IPS-18c (cell line): Measurements from ENCODE around the gene MSMP.

Source experiments
- H3K4me3 ChIP-seq: 2 replicates; pipeline ENCODE4 v1.7.0; 2013; ENCODE audit warnings: low read depth, mild to moderate bottlenecking, low read length, moderate library complexity; ENCODE audit not compliant: insufficient read depth
- H3K9me3 ChIP-seq: one replicate; pipeline ENCODE4 v1.6.1; 2013; ENCODE audit warnings: mild to moderate bottlenecking, low read length, moderate library complexity; ENCODE audit not compliant: control insufficient read depth, insufficient read depth

The MSMP gene

DNA sequence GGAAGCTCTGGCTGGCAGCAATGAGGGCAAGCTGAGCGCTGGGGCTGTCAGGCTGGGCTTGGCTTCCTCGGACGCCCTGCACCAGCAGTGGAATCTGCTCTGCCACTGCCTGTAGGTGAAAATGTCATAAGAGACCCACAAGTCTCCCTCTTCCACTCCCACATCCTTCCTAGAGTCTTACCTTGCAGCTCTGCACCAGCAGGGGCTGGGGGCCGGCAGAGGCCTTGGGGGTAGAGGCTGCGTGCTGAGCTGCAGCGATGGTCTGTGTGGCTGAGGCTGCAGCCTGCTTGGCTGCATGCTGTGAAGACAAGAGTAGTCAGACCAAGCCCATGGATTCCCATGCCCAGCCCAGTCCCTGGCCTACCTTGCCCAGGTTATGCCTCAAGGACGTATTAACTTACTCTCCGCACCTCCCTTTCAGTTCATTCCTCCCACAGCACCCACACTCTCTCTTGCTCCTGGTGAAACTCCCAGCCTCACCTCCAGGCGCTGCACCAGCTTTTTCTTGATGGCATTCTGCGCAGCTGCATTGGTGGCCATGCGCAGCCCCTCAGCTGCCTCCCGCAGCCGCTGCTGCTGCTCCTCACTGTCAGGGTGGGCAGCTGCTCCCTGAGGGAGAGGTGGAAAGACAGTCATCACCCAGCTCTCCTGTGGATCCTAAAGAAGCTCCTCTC is 39.4 kb downstream of the MSMP start:
- no peak overlapping the region for H3K4me3 ChIP-seq

DNA sequence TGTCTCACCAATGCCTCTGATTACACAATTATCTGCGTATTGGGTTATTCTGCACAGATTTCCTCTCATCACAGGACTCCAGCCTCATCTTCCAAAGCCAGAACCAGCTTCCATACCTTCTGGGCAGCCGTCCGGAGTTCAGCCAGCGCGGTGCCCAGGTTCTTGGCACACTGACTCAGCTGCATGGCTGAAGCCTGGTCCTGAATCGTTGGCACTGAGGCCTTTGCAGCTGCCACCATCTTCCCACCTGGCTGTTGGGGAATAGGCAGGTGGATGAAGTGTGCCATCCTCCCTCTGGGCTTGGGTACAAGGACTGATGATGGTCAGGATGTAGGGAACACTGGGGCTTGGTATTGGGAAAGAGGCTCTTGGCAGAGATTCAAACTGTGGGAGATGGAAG is 40.0 kb downstream of the MSMP start:
- H3K9me3 ChIP-seq = no peaks in the 10 kb centered on the region
- no peak overlapping the region for H3K4me3 ChIP-seq

More for the DNA sequence above, 39.4 kb downstream of the MSMP start:
- no peaks in the 10 kb centered on the region for H3K9me3 ChIP-seq

DNA sequence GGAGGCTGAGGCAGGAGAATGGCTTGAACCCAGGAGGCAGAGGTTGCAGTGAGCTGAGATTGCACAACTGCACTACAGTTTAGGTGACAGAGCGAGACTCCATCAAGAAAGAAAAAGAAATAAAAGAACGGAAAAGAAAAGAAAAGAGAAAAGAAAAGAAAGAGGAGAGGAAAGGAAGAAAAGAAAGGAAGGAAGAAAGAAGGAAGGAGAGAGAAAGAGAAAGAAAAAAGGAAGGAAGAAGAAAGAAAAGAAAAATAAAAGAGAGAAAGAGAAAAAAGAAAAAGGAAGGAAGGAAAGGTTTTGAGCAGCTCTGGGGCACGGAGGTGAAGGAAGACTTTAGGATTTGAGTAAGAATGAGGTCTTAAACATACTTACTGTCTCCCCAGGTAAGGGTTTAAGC is 40.5 kb downstream of the MSMP start:
- Histone ChIP-seq H3K9me3 (no peaks in the 10 kb centered on the region), H3K4me3 (no peak overlapping the region)

DNA sequence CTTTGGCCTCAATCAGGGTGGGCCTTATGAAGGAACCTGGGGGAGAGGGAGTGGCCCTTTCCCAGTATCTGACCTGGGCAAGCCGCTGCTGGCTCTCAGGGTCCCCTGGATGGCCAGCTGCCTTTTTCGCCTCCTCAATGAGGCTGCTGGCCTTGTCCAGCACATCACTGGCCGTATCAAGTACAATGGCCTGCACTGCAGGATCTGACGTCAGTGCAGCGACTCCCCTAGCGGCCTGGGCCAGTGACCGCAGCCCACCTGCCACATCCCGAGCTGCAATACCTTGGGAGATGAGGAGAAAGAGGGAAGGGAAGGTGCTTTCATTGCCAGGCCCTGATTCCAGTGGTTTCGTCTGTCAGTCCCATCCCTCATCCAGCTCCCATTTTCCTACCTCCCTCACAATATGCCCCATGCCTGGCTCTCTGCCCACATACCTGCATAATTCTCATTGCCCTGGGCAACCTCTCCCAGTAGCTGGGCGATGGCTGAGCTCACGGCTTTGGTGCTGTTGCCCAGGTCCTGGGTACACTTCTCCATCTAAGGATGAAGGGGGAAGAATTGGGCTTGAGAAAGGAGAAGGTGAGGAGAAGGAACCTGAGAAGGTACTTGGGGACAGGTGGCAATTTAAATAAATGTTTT is 41.2 kb downstream of the MSMP start:
- H3K4me3 ChIP-seq = no peak overlapping the region

DNA sequence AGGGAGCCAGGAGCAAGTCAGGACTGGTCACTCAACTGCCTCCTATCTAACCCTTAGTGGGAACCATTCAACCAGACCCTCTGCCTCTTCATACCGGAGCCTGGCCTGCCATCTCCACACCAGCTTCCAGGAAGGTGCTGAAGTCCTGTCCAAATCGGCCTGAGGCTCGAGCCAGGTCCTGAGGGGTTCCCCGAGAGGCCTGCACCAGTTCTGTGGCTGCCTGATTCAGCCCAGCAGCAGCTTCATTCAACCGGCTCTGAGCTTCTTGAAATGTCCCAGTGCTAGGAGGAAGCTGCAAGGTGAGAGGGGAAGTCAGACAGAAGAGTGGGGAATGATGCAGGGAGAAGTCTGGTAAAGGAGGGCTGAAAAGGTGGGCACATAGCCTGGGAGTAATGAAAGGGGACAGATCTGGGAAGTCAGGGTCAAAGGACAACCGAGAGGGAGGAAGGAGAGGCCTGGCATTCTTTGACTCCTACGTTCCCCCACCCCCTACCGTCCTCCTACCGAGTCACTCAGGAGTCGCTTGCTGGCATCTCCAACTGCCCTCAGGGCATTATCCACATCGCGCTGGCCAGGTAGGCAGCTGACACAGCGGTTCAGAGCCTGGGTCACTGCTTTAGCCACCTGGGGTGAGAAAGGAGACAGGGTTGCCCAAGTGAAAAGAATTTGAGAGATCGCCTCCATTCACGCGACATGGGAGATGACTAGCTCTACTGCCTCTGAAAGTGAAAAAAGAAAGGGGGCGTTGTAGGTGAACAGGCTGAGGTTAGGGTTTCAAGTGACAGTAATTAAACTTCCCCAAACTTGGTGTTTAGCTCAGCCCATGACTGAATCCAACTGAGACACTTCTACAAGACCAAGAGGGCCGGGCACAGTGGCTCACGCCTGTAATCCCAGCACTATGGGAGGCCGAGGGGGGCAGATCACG is 42.3 kb downstream of the MSMP start:
- no peak overlapping the region for H3K4me3 ChIP-seq
- no peaks in the 10 kb centered on the region for H3K9me3 ChIP-seq

More for the DNA sequence above, 41.2 kb downstream of the MSMP start:
- H3K9me3 ChIP-seq = no peaks in the 10 kb centered on the region

DNA sequence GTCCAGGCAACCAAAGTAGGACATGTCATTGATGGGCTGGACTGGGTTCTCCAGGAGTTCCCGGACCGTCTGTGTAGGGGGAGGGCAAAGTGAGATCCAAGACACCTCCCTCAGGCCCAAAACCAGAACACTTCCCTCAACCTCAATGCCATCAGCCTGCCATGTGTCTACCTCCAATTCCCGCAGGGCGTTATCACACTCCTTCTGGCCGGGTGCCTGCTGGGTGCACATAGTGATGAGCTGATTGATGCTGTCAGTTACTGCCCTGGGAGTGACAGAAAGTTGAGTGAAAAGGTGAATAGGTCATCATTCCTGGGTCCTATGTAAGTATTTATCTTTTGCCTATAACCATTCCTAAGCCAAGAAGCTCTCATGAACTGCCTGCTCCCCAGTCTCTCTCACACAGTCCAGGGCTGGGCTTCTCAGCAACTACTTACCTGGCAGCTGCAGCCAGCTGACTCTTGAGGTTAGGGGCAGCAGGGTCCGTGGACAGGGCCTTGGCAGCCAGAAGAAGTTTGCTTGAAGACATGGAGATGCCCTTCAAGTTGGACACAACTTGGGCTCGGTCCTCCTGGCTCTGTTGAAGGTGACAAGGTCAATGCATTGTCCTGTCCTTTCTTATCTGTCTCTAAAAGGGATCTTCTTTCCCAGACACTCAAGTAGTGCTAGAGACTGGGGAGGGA is 43.1 kb downstream of the MSMP start:
- Histone ChIP-seq H3K4me3 (no peak overlapping the region), H3K9me3 (no peaks in the 10 kb centered on the region)

DNA sequence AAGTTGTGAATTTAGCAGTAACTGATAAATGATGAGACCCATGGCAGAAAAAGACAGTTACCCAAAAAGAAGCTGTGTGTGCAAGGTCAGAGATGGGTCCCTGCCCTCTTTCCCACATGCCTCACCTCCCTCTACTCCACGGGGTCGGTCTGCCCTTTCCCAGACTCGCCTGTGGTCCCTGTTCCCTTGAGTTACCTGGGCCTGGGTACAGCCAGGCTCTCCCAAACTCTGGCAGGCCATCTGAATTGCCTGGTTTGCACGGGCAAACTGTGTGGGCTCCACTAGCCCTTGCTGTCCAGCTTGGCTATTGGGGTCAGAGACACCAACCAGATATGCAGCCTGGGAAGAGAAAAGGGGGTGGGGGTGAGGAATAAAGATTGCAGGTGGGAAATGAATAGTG is 45.9 kb downstream of the MSMP start:
- no peaks in the 10 kb centered on the region for H3K9me3 ChIP-seq

DNA sequence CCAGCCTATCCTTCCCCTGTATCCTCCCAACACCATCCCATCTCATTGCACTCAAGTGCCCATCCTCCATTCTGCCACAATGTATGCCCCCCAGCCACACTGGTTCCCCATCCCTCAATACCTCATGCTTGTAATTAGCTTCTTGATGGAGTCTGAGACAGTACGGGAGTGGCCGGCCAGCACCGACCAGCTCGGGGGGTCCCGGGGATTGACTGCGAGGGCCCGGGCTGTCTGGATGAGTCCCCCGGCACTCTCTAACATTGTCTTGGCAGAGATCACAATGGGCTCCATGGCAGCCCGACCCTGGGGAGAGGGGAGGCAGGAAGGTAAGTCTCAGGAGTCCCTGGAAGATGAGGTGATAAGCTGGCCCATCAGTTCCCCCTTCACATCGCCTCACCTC is 47.1 kb downstream of the MSMP start:
- Histone ChIP-seq H3K4me3 (no peak overlapping the region), H3K9me3 (no peaks in the 10 kb centered on the region)

More for the DNA sequence above, 45.9 kb downstream of the MSMP start:
- H3K4me3 ChIP-seq = no peak overlapping the region

DNA sequence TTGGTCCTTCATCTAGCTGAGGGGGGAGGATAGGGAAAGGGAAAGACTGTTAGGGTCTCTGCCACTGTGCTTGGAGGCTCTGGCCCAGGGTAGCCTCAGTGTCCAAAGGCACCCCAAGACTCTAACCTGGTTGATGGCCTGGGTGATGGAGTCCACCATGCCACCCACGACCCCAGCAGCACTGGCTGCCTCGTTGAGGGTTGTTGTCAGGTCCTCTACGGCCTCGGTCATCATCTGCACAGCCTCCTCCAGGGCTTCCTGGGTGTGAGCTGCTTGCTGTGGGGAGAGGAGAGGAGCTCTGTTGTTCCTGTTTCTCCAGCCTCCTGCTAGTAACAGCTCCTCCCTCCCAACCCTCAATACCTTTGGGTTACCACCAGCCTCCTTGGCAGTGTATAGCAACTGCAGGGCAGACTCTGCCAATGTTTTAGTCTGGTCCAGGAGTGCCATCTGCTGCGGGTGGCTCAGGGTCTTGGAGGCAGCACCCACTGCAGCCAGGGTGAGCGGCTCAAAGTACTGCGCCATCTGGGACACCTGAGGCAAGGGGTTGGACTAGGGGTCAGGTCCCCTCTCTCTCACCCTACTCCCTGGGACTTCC is 48.1 kb downstream of the MSMP start:
- Histone ChIP-seq H3K4me3 (no peak overlapping the region), H3K9me3 (no peaks in the 10 kb centered on the region)

DNA sequence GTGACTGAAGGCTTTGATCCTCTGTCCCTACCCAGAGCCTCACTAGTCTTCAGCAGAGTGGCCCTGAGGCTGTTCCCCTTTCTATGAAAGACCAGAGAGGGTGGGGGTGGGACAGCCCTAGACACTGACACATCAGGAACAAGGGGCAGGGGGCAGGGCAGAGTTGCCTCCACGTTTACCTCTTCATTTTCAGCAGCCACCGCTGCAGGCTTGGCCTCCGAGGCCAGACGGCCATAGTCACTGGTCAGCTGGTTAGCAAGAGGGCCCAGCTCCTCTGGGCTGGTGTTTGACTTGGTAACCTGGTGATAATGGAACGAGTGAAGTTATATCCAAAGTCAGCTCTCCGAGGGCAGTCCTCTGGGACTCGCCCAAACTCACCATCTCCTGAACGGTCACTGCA is 48.7 kb downstream of the MSMP start:
- H3K4me3 ChIP-seq = no peak overlapping the region
- H3K9me3 ChIP-seq = no peaks in the 10 kb centered on the region

DNA sequence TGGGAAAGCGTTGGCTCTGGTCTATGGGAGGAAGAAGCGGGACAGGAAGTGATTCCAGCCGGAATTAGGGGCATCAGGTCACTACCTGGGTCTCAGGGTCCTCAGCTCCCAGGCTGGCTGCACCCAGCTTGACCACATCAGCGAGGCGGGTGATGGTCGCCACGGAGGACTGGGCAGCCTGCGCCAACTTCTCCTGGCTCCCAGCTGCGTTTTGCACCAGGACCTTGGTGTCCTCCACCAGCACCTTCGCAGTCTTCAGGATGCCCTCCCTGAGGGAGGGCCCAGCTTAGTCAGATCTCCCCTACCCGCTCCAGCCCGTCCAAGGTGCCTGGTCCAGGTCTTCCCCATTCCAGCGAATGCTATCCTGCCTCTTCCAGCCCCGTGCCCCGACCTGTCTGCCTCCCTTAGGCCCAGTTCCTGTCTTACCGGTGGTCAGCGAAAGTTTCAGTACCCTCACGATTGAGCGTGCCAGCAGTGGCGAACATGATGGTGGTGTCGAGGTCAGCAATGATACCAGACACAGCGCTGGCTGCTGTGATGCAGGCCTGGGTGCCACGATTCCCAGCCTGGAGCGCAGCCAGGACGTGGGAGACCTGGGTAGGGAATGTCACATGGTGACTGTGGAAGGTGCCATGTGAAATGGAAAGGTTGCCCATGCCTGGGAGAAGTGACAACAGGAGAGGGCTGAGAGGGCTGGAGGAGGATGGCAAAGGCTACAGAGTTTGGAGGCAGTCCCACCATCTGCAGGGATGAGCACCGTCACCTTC is 50.0 kb downstream of the MSMP start:
- no peak overlapping the region for H3K4me3 ChIP-seq
- H3K9me3 ChIP-seq = no peaks in the 10 kb centered on the region
